ENCODE results near the gene TUBB3.
"Not testable (repeated sequence)": the region's sequence is repeated elsewhere in the genome, so short reads cannot be mapped to it uniquely, and the experiment has no call there.

The TUBB3 gene

DNA sequence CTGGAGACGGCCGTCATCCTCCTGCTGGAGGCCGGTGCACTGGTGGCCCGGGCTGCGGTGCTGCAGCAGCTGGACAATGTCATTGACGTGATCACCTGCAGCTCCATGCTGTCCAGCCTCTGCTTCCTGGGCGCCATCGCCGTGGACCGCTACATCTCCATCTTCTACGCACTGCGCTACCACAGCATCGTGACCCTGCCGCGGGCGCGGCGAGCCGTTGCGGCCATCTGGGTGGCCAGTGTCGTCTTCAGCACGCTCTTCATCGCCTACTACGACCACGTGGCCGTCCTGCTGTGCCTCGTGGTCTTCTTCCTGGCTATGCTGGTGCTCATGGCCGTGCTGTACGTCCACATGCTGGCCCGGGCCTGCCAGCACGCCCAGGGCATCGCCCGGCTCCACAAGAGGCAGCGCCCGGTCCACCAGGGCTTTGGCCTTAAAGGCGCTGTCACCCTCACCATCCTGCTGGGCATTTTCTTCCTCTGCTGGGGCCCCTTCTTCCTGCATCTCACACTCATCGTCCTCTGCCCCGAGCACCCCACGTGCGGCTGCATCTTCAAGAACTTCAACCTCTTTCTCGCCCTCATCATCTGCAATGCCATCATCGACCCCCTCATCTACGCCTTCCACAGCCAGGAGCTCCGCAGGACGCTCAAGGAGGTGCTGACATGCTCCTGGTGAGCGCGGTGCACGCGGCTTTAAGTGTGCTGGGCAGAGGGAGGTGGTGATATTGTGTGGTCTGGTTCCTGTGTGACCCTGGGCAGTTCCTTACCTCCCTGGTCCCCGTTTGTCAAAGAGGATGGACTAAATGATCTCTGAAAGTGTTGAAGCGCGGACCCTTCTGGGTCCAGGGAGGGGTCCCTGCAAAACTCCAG is 3.4 kb upstream of the TUBB3 start:
- DNase-seq, result no peak

DNA sequence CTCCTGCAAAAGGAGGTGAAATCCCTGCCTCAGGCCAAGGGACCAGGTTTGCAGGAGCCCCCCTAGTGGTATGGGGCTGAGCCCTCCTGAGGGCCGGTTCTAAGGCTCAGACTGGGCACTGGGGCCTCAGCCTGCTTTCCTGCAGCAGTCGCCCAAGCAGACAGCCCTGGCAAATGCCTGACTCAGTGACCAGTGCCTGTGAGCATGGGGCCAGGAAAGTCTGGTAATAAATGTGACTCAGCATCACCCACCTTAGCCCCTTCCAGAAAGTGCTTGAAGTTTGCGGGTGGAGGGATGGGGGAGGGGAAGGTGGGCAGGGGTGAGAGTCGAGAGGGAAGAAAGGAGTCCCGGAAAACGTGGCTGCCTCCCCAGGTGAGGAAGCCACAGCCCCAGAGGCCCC is 2.4 kb upstream of the TUBB3 start:
- DNase-seq, result no peak

DNA sequence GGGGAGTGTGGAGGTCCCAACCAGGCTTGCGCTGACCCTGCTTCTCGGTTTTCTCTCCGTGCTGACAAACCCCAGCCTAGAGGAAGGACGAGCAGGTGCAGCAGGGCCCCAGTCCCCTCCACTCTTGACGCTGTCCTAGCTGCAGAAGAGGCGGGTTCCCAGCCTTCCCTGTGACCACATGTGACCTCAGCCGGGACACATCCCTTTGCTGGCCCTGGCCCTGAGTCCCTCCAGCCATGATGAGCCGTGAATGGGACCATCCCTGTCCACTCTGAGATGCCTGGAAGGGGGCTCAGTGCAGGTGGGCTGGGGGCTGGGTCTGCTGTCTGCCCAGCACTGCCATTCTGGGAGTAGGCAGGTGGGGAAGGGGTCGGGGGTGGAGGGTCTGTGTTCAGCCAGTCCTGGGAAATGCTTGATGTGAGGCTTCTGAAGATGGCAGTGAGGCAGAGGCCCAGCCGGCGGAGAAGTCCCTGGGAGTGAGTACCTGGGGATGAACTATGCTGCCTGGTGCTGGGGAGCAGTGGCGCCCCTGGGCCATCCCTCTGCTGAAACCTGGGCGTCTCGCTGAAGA is 1.9 kb upstream of the TUBB3 start:
- DNase-seq, result no peak

- DNase-seq, result no peak
Observed at GRCh38 chr16:89921702-89922476, 1.3 kb upstream of the TUBB3 start.

DNA sequence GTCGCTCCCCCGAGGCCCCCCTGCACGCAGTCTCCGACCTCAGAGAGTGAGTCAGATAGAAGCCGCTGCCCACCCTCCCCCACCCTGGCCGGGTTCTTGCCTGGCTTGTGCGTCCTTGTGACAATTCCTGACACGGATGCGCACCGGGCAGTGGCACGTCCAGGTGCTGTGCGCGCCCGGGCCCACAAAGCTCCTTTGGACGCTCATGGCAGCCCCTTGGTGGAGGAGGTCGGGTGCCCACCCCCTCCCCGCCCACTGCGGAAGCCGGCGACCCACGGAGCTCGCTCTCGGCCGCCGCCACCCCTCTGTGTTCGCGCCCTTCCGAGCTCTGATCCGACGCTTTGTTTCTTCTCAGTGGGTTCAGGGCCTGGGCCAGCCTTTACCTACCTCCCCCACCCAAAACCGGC is 662 bp upstream of the TUBB3 start:
- no peak for DNase-seq

- no peak for DNase-seq
Observed at GRCh38 chr16:89923640-89924296, 626 bp downstream of the TUBB3 start.

GRCh38 chr16:89924297-89924924 is 1.3 kb downstream of the TUBB3 start:
- no peak for DNase-seq

- DNase-seq, result no peak
Observed at GRCh38 chr16:89924925-89925307, 1.8 kb downstream of the TUBB3 start.

- no peak for DNase-seq
Observed at GRCh38 chr16:89925596-89926079, 2.5 kb downstream of the TUBB3 start.

DNA sequence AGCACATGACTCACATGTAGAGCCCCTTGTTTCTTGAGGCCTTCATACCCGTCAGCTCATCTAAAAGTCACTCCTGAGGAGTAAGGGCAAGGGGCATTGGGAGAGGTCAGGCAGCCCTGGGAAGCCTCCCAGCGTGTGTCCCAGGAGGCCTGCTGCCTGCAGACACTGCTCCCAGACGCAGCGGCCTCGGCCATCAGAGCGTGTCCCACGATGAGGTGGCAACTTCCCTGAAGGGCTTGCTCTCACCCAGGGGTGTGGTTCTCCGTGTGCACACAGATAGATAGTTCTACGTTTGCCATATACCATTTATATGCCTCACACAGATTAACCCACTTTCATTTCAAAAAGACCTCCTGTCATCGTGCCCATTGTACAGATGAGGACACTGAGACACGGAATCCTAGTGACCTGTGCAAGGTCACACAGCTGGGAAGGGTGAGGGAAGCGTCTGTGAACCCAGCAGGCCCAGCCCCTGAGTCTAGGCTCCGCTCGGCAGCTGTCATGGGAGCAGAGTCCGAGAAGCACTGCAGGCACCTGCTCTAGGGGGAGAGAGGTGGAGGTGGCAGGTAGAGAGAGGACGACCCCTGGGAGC is 8.3 kb downstream of the TUBB3 start:
- no peak for DNase-seq

- DNase-seq, result no peak
Observed at GRCh38 chr16:89931964-89932363, 8.8 kb downstream of the TUBB3 start.

GRCh38 chr16:89934019-89934418 is 10.9 kb downstream of the TUBB3 start:
- not testable (repeated sequence) for DNase-seq

DNA sequence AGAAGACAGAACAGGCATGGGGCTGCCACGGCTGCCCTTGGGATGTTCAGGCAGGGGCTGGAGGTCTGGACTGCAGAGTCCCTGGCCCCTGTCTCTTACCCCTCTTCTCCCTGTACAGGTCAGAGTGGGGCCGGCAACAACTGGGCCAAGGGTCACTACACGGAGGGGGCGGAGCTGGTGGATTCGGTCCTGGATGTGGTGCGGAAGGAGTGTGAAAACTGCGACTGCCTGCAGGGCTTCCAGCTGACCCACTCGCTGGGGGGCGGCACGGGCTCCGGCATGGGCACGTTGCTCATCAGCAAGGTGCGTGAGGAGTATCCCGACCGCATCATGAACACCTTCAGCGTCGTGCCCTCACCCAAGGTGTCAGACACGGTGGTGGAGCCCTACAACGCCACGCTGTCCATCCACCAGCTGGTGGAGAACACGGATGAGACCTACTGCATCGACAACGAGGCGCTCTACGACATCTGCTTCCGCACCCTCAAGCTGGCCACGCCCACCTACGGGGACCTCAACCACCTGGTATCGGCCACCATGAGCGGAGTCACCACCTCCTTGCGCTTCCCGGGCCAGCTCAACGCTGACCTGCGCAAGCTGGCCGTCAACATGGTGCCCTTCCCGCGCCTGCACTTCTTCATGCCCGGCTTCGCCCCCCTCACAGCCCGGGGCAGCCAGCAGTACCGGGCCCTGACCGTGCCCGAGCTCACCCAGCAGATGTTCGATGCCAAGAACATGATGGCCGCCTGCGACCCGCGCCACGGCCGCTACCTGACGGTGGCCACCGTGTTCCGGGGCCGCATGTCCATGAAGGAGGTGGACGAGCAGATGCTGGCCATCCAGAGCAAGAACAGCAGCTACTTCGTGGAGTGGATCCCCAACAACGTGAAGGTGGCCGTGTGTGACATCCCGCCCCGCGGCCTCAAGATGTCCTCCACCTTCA is 11.7 kb downstream of the TUBB3 start:
- no peak for DNase-seq

DNA sequence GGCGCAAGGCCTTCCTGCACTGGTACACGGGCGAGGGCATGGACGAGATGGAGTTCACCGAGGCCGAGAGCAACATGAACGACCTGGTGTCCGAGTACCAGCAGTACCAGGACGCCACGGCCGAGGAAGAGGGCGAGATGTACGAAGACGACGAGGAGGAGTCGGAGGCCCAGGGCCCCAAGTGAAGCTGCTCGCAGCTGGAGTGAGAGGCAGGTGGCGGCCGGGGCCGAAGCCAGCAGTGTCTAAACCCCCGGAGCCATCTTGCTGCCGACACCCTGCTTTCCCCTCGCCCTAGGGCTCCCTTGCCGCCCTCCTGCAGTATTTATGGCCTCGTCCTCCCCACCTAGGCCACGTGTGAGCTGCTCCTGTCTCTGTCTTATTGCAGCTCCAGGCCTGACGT is 12.5 kb downstream of the TUBB3 start:
- DNase-seq, result not testable (repeated sequence)

GRCh38 chr16:89936034-89936433 is 12.9 kb downstream of the TUBB3 start:
- no peak for DNase-seq

GRCh38 chr16:89936508-89936907 is 13.4 kb downstream of the TUBB3 start:
- DNase-seq, result no peak

DNA sequence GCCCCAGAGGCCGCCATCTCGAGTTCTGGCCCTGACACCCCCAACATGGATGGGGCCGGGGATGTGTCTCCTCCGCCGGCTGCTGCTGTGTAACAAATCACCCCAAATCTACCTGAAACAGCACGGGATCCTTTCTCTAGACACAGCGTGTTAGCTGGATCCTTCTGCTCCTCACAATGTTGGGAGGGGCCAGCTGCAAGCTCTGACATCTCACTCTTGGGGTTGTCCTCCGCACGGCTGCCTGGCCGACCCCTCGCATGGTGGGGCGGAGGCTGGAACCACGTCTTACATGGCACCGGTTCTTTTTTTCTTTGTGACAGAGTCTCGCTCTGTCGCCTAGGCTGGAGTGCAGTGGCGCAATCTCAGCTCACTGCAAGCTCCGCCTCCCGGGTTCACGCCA is 13.8 kb downstream of the TUBB3 start:
- no peak for DNase-seq

DNA sequence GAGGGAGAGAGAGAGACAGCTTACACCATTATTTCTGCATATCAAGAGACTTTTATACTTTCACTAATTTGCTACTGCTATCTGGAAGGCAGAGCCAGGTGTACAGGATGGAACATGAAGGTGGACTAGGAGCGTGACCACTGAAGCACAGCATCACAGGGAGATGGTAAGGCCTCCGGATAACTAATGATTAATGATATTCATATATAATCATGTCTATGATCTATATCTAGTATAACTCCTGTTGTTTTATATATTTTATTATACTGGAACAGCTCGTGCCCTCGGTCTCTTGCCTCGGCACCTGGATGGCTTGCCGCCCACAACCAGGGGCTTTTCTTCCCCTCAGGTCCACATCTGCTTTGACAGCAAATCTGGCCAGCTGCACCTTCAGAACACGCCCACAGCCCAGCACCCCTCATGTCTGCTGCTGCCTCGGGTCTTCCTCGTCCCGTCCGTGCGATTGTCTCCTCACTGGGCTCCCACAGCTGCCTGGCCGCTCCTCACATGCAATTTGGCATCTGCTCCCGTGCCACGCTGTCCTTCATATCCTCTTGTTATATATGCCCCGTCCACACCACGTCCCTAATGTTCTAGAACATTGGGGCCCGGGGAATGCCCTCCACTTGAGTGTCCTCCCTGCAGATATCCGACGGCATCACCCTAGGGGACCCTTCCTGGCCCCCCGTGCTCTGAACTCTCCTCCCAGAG is 15.2 kb downstream of the TUBB3 start:
- DNase-seq, result no peak

DNA sequence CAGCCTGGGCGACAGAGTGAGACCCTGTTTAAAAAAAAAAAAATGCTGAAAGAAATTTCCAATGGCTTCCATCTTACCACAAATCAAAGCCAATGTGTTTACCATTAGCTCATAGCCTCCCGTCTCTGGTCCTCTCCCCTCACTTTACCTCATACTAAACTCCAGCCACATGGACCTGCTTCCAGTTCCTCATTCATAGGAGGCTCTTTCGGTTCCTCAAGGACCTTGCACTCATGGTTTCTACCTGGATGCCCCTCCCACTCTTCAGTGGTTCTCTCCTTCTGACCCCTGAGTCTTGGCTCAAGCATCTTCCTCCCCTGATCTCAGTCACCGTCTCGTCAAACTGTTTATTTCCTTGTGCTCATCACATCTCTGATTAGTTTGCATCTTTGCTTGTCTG is 21.6 kb downstream of the TUBB3 start:
- no peak for DNase-seq

GRCh38 chr16:89945654-89946053 is 22.5 kb downstream of the TUBB3 start:
- no peak for DNase-seq
